Measurements from ENCODE around the gene ACO1. TPM values are rescaled to one million over a fixed set of nuclear protein-coding genes. Genes with fewer than 3 reads are reported as not detected.

Gene ACO1
- total RNA-seq, 1 donor from 2014 or later: 22.7 TPM

DNA sequence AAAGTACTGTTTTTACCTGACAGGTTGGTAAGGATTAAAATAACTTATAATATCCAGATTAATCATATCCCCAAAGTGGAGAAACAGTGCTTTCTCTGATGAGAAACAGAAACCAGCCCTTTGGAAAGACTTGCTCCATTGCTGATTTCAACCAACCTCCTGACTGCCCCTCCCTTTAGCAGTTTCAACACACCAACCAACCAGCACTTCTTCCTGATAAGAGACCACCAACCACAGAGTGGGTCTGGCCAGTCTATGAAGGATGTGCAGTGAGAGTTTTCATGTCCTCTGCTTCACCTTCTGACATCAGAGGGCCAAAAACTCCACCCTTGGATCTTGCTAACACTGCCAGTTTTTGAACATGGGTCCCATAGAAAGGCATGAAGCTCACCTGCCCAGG is 113.5 kb downstream of the ACO1 start:
- DNase-seq: no peak

DNA sequence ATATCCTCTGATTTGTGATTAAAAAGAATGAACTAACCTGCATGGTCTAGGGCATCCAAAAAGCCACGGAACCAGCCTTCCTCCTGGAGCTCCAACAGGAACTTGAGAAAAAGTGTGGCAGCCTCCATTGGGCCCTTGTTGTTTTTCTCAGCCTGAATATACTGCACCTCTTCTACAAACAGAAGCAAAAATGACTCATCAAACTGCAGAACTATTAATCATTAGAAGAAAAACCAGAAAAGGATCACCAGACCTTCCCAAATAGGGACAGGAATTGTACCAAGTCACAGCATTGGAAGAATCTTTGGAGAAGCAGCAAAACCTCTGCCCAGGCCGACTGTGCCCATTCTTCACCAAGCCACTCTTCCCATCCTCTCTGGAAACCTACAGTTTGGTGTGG is 116.3 kb downstream of the ACO1 start:
- DNase-seq: no peak

- DNase-seq: no peak
Measured at GRCh38 chr9:32501868-32502267, 117.4 kb downstream of the ACO1 start.

DNA sequence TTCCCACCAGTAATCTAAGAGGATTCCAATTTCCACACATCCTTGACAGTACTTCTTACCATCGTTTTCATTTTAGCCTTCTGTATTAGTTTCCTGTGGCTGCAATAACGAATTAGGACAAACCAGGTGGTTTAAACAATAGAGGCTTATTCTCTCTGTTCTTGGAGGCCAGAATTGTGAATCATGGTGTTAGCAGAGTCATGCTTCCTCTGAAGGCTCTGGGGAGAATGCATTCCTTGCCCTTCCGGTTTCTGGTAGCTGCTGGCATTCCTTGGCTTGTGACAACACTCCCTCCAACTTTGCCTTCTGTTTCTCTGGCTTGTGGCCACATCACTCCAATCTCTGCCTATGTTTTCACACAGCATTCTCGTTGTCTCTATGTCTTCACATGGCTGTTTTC is 118.0 kb downstream of the ACO1 start:
- no peak for DNase-seq

DNA sequence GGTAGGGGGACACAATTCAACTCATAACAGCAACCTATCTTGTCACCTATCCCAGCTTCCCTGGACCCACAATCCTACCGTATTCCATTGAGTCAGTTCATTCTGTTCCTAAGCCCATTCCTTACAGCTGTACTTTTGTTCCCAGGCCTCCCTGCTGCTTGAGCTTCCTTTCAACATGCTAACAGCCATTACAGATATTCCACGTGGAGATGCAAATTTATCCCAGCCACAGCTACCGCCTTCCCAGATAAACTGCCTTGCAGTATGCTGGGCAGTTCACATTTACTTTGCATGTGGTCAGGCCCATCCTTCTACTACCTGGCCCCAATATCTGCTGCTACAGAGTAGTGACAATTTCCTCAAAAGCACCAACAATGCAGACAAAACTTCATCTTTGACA is 118.6 kb downstream of the ACO1 start:
- no peak for DNase-seq

Other genes with a start within 250 kb of the ACO1 start
- gene RIGI, start 141.6 kb downstream of the ACO1 start, total RNA-seq: 9.1 TPM
- gene SMIM27, start 167.7 kb downstream of the ACO1 start, total RNA-seq: 2.3 TPM
- gene TOPORS, start 167.9 kb downstream of the ACO1 start, total RNA-seq: 29.6 TPM
- 29.7 TPM for gene NDUFB6, start 188.5 kb downstream of the ACO1 start, total RNA-seq